Dedifferentiated amniotic fluid mesenchymal stem cell (primary cell): ENCODE results near the gene MIEN1.
"Not testable (repeated sequence)": the region's sequence is repeated elsewhere in the genome, so short reads cannot be mapped to it uniquely, and the experiment has no call there.

ENCODE experiments used
- DNase-seq: peaks from one replicate; pipeline ENCODE4 v3.0.0-alpha.2; 2016; ENCODE audit errors: extremely low spot score

The MIEN1 gene

DNA sequence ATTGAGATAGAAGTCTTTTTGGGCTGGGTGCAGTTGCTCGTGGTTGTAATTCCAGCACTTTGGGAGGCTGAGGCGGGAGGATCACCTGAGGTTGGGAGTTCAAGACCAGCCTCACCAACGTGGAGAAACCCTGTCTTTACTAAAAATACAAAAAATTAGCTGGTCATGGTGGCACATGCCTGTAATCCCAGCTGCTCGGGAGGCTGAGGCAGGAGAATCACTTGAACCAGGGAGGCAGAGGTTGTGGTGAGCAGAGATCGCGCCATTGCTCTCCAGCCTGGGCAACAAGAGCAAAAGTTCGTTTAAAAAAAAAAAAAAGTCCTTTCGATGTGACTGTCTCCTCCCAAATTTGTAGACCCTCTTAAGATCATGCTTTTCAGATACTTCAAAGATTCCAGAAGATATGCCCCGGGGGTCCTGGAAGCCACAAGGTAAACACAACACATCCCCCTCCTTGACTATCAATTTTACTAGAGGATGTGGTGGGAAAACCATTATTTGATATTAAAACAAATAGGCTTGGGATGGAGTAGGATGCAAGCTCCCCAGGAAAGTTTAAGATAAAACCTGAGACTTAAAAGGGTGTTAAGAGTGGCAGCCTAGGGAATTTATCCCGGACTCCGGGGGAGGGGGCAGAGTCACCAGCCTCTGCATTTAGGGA lies 31.0 kb downstream of the MIEN1 start:
- DNase-seq, result not testable (repeated sequence)

DNA sequence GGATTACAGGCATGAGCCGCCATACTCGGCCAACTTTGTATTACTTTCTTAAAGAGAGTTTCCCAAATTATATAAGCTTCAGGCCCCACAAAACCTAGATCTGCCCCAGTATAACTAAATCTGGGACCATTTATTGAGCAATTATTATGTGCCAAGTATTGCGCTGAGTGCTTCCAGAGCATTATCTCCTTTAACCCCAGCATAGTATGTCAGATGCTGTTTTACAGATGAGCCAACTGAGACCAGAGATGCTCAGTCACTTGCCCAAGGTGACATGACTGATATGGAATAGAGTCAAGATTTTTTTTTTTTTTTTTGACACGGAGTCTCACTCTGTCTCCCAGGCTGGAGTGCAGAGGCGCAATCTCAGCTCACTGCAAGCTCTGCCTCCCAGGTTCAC lies 32.4 kb downstream of the MIEN1 start:
- no peak for DNase-seq

DNA sequence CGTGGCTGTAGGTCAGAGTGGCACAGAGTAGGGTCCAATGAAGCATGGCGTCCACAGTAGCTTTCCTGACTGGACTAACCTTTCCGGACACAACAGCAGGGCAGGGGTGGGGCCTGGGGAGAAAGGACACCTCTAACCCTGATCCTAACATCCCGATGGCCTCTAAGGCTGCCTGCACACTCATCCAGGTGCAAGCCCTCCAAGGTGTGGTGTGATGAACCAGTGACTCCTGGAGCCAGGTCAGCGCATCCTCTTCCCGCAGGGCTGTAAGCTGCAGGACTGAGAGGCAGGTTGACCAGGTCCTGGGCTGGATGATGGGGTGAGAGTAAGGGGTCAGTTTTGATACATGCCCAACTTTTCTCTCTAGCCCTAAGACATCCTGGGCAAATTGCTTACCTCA lies 33.6 kb downstream of the MIEN1 start:
- no peak for DNase-seq

DNA sequence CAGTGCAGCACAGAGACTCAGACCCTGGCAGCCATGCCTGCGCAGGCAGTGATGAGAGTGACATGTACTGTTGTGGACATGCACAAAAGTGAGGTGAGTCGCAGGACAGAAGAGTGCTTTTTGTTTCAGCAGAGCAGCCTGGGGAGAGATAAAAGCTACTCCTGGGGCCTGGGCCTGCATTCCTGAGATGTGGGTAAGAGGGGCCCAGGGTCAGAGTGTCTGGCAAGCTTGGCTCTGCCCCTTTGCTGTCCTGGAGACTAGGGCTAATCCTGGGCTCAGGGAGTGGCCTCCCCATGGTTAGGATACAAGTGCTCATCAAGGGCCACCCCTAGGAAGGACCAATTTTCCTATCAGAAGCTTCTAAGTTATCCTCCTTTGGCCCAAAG lies 35.2 kb downstream of the MIEN1 start:
- no peak for DNase-seq

DNA sequence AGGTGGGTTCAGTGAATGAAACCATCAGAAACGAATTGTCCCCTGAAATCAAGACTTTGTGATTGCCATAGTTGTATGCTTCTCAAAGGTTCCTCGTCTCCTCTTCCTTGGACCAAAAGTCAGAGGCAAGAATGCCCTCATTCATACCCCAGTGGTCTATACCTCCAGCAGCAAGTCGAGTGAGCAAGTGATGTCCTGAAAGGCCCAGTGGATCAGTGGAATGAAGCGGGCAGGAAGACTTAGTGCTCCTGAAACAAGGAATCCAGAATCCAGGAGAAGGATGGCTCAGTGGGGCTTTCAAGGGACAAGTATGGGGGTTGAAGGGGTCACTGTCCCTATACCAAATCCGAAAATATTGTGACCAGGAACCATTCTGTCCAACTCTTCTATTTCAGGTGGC lies 35.7 kb downstream of the MIEN1 start:
- DNase-seq, result no peak

DNA sequence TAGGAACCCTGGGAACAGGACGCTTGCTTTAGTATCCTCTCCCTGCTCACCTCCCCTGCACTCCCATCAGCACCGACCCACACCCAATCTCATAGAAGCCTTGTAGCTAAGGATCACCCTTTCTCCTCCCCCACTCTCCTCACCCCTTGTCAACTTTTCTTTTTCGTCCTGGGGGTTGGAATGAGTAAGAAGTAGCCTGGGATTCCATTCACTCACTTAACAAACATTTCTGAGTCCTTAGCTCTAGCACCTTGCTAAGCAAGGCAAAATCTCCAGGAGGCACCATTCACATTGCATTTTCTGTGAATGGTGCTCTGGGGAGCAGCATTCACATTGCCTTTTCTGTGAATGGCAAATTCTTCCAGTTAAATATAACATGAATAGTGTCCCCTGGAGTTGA lies 41.4 kb downstream of the MIEN1 start:
- no peak for DNase-seq

DNA sequence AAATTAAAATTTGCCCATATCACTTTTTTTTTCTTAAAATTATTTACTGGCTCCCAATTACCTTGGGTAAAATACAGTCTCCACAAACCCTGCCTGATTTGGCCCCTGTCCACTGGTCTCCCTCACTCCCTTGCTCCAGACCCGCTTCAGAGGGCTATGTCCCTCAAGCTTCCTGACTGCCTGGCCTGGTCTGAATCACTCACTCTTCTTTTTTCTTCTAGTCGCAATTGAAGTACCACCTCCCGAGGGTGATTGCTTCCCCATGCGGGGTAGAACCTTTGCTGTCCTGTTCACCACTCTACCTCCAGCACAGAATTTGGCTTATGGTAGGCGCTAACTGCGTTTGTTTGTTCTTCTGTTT lies 41.9 kb downstream of the MIEN1 start:
- DNase-seq, result no peak

DNA sequence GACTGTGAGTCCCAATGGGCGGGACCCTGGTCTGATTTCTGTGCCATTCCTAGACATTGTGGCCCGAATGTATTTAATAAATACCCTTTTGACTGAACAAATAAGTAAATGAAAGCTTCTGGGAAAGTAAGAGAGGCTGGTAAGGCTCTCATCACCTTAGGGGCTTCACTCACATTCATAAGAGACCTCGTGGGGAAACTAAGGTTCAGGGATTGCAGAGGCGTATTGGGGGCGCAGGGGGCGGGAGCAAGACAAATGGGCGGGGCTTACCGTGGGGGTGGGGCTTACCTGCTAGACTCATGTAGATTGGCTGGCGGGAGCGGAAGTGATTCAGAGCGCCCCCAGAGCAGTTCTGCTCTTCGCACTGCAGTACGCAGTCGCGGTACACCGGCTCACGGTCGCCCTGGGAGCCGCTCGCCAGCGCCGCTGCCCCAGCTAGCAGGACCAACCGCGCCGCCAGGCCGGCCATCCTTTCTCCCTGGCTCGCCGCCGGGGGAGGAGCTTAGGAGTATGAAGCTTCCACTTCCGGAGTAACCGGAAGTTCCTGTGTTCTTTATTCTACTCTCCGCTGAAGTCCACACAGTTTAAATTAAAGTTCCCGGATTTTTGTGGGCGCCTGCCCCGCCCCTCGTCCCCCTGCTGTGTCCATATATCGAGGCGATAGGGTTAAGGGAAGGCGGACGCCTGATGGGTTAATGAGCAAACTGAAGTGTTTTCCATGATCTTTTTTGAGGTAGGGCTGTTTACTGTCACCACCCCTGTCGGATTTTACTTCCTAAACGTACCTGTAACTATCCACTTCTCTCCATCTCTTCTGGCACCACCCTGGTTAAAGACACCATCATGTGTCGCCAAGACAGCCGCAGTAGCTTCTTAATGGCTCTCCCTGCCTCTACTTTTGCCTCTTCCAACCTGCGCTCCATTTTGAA lies 42.5 kb downstream of the MIEN1 start, which contains the start of gene PGAP3:
Gene PGAP3, minus strand, starts transcription at position 512 of the 929 bp plus-strand sequence. Its CDS starts 43 bp downstream, at position 469.
- peak; percentile 73 for DNase-seq

DNA sequence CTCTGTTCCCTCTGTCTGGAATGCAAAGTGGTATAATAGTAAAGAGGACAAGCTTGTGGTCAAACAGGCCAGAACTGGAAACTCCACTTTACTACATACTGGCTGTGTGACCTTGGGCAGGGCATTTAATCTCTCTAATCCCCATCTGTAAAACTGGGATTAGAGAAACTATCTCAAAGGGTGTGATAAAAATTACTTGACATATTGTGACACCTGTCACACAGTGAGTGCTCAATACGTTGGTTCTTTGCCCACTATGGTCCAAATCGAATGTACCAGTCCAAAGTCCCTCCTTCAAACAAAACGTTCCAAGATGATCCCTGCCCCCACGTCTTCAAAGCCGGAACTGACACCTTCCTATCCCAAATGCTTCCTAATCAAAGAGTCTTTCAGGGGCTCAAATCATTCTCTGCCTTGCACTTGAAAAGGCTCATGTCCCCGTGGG lies 43.2 kb downstream of the MIEN1 start:
- DNase-seq, result no peak

DNA sequence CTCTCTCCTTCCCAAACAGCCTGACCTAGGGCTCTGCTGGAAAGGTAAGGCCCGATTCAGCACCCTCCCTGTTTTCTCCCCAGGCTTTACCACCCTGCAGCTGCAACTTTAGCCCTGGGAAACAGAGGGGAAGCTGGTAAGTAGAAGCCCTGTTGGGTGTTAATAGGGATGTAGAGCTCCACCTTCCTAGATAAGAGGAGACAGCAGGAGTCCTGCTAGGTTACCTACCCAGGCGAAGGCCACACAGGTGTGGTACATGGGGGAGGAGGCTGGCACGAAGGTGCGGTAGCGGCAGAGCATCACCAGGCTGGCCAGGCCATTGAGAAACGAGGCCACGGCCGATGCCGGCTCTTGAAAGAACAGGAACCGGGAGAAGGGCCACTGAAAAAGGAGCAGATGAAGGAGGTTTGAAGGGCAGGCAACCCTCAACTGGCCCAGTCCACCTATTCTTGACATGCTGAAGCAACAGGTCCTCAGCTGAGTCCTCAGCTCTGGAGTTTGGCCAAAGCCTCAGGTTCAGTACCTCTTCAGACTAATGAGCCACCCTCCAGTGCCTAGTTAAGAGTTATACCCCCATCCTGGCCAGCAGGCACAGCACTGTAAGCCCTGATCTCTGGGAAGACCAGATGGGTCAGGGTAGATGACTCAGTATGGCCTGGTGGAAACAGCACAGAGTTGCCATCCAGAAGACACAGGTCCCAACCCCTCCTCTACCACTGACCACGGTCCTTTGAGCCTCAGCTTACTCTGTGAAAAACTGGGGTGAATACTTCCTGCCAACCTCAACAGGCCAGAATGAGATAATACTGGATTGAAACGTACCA lies 45.8 kb downstream of the MIEN1 start:
- DNase-seq, result no peak

DNA sequence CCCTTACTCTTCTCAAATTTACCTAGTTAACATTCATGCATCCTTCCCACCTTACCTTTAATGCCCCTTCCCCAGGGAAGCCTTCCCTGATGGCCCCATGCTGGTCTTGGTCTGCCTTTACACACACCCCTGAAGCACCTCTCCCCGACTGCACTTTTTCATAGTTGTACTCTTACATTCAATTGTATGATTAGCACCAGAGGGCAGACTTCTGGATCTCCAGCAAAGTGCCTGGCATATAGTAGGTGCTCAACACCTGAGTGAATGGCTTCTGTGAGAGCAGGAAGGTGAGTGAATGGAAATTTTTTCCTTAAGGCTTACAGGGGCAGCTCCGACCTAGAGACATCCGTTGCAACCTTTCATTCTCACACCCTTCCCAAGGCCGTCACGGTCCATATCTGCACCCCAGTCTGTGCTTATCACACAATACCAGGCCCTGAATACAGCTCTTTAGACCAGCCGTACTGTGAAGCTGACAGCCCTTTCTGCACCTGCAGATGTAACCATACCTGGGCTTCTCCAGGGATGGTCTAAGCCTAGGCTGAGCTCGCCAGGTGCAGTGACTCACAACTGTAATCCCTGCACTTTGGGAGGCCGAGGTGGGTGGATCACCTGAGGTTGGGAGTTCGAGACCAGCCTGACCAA lies 46.9 kb downstream of the MIEN1 start:
- DNase-seq, result no peak

DNA sequence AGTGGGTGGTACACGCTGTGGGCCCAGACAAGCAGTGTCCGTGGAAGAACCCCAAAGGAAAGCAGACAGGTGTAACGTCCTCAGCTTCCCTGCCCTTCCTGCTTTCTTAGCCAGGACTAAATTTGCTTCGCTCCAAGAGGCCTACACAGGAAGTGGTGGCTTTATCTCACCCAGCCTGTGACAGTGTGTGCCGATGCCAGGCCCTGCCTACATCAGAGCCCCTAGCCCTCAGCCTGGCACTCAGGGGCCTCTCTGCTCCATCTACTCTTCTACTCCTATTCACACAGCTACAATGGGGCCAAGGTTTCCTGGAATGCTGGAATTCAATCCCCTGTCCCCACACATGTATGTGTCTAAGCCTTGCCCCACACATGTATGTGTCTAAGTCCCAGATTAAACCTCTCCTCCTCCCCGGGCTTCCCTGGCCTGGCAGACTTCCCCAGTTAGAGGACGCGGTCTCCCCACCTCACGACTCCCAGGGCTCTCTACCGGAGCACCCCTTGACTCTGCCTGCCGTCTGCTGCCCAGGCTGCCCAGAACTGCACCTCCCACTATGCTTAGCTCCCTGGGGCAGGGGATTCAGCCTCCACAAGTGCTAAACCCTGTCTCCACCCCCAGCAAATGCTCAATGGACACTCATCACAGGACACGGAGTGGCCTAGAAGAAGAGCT lies 50.7 kb downstream of the MIEN1 start:
- no peak for DNase-seq
